GM18870 (cell line): Measurements from ENCODE around the gene LEF1.

Experiments
- ATAC-seq: cut with Tn5 transposase; IDR thresholded peaks from one replicate; pipeline ENCODE4 v1.9.1; 2021; ENCODE audit warnings: moderate library complexity; ENCODE audit not compliant: unreplicated experiment

LEF1 gene

DNA sequence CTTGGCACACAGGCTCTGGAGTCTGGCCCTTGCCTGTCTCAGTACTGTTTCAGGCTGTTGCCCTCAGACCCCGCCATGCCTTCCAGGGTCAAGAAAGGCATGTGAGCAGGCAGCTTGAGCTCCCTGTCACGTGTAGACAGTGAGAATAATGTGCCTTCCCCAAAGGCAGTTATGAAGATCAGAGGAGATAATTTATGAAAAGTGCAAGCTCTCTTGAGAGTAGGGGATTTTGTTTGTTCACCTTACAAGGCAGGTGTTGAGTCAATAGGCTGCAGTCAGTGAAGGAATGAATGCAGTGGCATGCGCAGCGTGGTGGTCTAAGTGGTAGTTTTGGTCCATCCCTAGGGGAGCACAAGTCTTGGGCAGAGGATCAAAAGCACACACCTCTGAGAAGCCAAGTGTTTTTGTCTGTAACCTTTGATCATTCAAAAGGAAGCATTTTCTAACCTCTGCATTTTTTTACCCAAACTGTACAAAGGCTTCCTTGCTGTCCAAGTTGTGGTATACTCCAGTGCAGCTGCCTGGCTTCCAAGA lies 164.7 kb downstream of the LEF1 start:
- ATAC-seq = no peak

DNA sequence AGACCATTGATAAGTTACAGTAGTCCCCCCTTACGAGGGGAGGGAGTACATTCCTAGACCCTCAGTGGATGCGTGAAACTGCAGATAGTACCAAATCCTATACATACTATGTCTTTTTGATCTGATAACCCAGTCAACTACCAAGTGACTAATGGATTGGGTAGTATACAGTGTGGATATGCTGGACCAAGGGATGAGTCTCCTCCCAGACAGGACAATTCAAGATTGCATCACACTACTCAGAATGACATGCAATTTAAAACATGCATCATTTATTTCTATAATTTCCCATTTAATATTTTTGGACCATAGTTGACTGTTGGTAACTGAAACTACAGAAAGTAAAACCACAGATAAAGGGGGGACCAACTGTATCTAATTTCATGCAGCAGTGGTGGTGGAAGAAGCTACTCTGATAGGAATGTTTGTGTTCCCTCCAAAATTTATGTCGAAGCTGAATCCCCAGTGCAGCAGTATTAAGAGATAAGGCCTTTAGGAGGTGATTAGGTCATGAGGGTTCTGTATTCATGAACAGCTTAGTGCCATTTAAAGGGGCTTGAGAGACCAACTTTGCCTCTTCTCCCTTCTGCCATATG lies 167.1 kb downstream of the LEF1 start:
- no peak for ATAC-seq

DNA sequence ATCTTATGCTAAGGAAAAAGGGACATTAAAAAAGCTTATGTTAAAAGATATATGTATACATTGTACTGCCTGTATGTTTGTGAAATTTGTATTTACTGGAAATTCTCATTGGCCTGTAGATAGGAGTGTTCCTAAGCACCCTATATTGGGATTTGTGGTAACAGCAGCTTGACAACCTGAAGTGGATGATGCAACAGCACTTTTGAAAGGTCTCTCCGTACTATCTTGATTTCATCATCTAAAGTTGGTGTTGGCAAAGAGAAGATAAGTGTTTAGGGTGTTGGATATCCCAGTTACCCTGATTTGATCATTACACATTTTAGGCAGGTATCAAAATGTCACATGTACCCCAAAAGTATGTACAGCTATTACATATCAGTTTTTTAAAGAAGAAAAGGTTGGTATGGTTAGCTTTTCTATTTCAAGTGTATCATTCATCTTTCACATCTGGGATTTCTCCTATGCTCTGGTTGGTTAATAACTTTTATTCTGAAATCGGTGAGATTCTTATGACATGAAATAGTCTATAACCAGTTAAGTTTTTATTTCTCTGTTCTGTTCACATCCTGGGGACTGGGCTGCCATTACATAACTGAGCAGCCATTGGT lies 168.7 kb downstream of the LEF1 start:
- ATAC-seq = no peak

DNA sequence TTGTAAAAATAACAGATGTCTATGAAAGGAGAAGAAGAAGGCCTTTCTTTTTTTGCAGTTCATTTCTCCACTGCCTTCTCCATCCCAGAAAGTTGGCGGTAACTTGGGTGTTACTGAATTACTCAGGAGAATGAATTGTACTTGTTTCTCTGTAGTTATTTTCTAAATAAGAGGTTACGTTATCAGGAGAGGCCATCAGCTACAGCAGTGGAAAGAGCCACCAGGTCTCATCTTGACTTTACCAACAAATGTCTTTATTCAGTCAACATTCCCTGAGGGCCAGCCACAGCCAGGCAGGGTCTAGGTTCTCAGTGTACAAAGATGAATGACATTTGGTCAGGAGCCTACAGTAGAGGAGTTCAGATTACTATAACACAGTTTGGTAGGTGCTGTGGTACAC lies 170.9 kb downstream of the LEF1 start:
- ATAC-seq = no peak
